Transverse colon (tissue), 3 donors: ENCODE measurements around the gene CACFD1.

Source experiments
- EP300 ChIP-seq: sonication (generic); formaldehyde crosslinking; IDR thresholded peaks from one replicate; pipeline ENCODE4 v1.6.1; 2017; ENCODE audit warnings: antibody characterized with exemption, low read depth
- TF ChIP-seq, protein P1 (sequence below), 5 experiments: fragments of 200-600 bp in 3 of 5; fragments of 450-650 bp in 2 of 5; sonication (generic) in 3 of 5; IDR thresholded peaks; 1 replicate in 2 of 5; 2 replicates in 3 of 5; pipeline ENCODE4 v1.5.1; 2016 to 2017; ENCODE audit warnings: antibody characterized with exemption in 5 of 5, inconsistent platforms in 3 of 5, mild to moderate bottlenecking in 2 of 5, moderate library complexity in 1 of 5

DNA sequence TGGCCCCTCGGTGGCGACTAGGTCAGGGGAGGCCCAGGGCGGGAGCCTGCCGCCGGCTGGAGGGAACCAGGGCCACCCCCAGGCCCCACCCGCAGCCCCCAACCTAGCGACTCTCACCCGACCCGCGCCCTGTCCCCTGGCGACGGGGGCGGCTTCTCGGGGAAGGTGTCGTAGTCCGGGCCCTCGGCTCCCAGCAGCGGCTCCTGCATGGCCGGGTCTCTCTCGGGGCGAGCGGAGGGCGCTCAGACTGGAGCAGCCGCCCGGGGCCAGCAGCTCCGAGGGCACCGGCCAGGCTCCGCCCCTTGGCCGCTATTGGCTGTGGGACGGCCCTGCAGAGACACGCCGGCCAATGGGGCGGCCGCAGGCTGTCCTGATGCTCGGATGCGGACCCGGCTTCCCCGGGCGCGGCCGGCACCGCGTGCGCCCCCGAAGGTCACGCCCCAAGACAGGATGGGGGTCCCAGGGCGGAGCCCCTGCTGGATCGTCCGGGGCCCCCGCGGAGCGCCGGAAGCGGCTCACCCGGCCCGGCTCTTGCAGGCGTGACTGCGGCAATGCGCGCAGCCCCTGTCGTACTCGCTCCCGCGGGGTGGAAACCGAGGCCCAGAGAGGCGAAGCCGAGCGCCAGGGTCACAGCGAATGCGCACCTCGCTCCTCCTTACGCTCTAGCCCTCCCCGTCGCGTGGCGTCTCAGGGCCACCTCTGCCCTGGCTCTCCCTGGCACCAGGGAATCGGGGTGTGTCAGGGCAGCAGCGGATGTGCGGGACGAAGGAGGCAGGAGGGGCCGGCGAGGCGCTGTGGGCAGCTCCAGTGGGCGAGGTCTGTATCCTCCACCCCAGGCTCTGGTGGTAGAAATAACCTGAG, 19.3 kb downstream of the CACFD1 start, which contains the start of gene SLC2A6:
- TF ChIP-seq, protein P1, sequence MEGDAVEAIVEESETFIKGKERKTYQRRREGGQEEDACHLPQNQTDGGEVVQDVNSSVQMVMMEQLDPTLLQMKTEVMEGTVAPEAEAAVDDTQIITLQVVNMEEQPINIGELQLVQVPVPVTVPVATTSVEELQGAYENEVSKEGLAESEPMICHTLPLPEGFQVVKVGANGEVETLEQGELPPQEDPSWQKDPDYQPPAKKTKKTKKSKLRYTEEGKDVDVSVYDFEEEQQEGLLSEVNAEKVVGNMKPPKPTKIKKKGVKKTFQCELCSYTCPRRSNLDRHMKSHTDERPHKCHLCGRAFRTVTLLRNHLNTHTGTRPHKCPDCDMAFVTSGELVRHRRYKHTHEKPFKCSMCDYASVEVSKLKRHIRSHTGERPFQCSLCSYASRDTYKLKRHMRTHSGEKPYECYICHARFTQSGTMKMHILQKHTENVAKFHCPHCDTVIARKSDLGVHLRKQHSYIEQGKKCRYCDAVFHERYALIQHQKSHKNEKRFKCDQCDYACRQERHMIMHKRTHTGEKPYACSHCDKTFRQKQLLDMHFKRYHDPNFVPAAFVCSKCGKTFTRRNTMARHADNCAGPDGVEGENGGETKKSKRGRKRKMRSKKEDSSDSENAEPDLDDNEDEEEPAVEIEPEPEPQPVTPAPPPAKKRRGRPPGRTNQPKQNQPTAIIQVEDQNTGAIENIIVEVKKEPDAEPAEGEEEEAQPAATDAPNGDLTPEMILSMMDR (IDR thresholded peaks at IDR 0.05) = no peak
- no peak for TF ChIP-seq EP300
